ENCODE data around the gene CREB5. TPM values are rescaled to one million over a fixed set of nuclear protein-coding genes. Genes with fewer than 3 reads are reported as not detected.

Gene CREB5
- total RNA-seq, 1 experiment from 2014 or later = 0.49 TPM

DNA sequence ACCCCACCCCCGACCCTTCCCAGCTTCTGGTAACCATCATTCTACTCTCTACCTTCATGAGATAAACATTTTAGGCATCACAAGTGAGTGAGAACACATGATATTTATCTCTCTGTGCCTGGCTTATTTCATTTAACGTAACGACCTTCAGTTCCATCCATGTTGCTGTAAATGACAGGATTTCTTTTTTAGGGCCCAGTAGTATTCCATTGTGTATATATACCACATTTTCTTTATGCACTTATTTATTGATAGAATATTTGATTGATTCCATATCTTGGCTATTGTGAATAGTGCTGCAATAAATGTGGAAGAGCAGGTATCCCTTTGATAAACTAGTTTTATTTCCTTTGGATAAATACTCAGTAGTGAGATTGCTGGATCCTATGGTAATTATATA is 112.7 kb downstream of the CREB5 start:
- no peaks in the 10 kb centered on the region for H3K9me2 ChIP-seq (ENCODE audit: insufficient read depth)
- no peak overlapping the region for H3K4me2 ChIP-seq (ENCODE audit: low read length)
- BruUV-seq (replicated peaks) = no TSS peak
- H3K27ac ChIP-seq (ENCODE audit: low read depth, low read length) = no peak overlapping the region
- no peaks in the 10 kb centered on the region for H3K9me3 ChIP-seq (ENCODE audit: control insufficient read depth in 1 of 2, insufficient read depth in 1 of 2, low read depth in 1 of 2, low read length in 2 of 2)
- H2AFZ ChIP-seq (ENCODE audit: low read depth, low read length, poor library complexity, severe bottlenecking) = no peak overlapping the region
- CTCF ChIA-PET = no interaction called here
- H4K20me1 ChIP-seq (ENCODE audit: insufficient read depth) = no peaks in the 10 kb centered on the region
- TF ChIP-seq ATF3 (IDR thresholded peaks at IDR 0.05) = no peak
- no peak for TF ChIP-seq EGR1 (IDR thresholded peaks at IDR 0.05; ENCODE audit: low read depth)
- TF ChIP-seq, protein P1, sequence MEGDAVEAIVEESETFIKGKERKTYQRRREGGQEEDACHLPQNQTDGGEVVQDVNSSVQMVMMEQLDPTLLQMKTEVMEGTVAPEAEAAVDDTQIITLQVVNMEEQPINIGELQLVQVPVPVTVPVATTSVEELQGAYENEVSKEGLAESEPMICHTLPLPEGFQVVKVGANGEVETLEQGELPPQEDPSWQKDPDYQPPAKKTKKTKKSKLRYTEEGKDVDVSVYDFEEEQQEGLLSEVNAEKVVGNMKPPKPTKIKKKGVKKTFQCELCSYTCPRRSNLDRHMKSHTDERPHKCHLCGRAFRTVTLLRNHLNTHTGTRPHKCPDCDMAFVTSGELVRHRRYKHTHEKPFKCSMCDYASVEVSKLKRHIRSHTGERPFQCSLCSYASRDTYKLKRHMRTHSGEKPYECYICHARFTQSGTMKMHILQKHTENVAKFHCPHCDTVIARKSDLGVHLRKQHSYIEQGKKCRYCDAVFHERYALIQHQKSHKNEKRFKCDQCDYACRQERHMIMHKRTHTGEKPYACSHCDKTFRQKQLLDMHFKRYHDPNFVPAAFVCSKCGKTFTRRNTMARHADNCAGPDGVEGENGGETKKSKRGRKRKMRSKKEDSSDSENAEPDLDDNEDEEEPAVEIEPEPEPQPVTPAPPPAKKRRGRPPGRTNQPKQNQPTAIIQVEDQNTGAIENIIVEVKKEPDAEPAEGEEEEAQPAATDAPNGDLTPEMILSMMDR (IDR thresholded peaks at IDR 0.05 in 2 of 3, conservative IDR thresholded peaks at IDR 0.05 in 1 of 3; ENCODE audit: borderline replicate concordance in 1 of 3, insufficient read depth in 1 of 3, low read depth in 2 of 3, low read length in 2 of 3) = no peak
- no peak for TF ChIP-seq CBX3 (IDR thresholded peaks at IDR 0.05; ENCODE audit: low read depth)
- no peak for TF ChIP-seq REST (IDR thresholded peaks at IDR 0.05; ENCODE audit: low read depth)
- no peak for TF ChIP-seq SRF (IDR thresholded peaks at IDR 0.05; ENCODE audit: low read depth)
- TF ChIP-seq, protein P2, sequence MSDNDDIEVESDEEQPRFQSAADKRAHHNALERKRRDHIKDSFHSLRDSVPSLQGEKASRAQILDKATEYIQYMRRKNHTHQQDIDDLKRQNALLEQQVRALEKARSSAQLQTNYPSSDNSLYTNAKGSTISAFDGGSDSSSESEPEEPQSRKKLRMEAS (IDR thresholded peaks at IDR 0.05) = no peak
- TF ChIP-seq ZFX (IDR thresholded peaks at IDR 0.05) = no peak
- TF ChIP-seq RAD21 (IDR thresholded peaks at IDR 0.05; ENCODE audit: low read depth) = no peak
- no peak for TF ChIP-seq EZH2 (IDR thresholded peaks at IDR 0.05)
- no peak for ATAC-seq
- no peak for DNase-seq (ENCODE audit: low read depth, low spot score)
- H3K4me3 ChIP-seq (replicated peaks in 1 of 2; ENCODE audit: low read depth in 1 of 2, low read length in 2 of 2) = no peak overlapping the region
- no peaks in the 10 kb centered on the region for H3K4me1 ChIP-seq (ENCODE audit: control insufficient read depth in 1 of 2, insufficient read depth in 2 of 2, low read length in 2 of 2)
- H3K9ac ChIP-seq (ENCODE audit: low read length) = no peak overlapping the region
- RAD21 ChIA-PET (ENCODE audit: low non-redundant PET in 1 of 2, low total read pairs in 2 of 2, uncharacterized antibody in 2 of 2, unreplicated experiment in 2 of 2) = no interaction called here
- no peaks in the 10 kb centered on the region for H3K79me2 ChIP-seq (ENCODE audit: insufficient read depth, low read length)
- POLR2A ChIA-PET = no interaction called here
- H3K27me3 ChIP-seq (ENCODE audit: insufficient read depth, low read length) = peaks cover 79% of the 10 kb centered on the region
- no peaks in the 10 kb centered on the region for H3K36me3 ChIP-seq (ENCODE audit: control insufficient read depth in 1 of 2, insufficient read depth in 2 of 2, low read length in 2 of 2)
- intact Hi-C loops (cut with micrococcal nuclease) = no loop called here
